NCI-H2081 (cell line): ENCODE results near the gene CCR6.
"Not testable (repeated sequence)": the region's sequence is repeated elsewhere in the genome, so short reads cannot be mapped to it uniquely, and the experiment has no call there.

Experiments
- DNase-seq, 2 experiments: peaks; one replicate each; lab custom pipeline; 2025; lab: John Stamatoyannopoulos, UW

CCR6 gene

GRCh38 chr6:167169867-167170266 lies 47.0 kb downstream of the CCR6 start:
- not testable (repeated sequence) for DNase-seq

- DNase-seq: not testable (repeated sequence)
Observed at GRCh38 chr6:167171300-167171699, 48.4 kb downstream of the CCR6 start.

- not testable (repeated sequence) for DNase-seq
Observed at GRCh38 chr6:167172011-167172410, 49.1 kb downstream of the CCR6 start.

- DNase-seq: not testable (repeated sequence)
Observed at GRCh38 chr6:167177271-167177670, 54.4 kb downstream of the CCR6 start.

- DNase-seq: not testable (repeated sequence)
Observed at GRCh38 chr6:167178896-167179655, 56.2 kb downstream of the CCR6 start.

GRCh38 chr6:167180086-167180485 lies 57.2 kb downstream of the CCR6 start:
- not testable (repeated sequence) for DNase-seq

GRCh38 chr6:167181351-167181750 lies 58.5 kb downstream of the CCR6 start:
- not testable (repeated sequence) for DNase-seq

GRCh38 chr6:167182913-167183314 lies 60.0 kb downstream of the CCR6 start:
- DNase-seq: not testable (repeated sequence)

- DNase-seq: not testable (repeated sequence)
Observed at GRCh38 chr6:167185101-167185500, 62.2 kb downstream of the CCR6 start.

GRCh38 chr6:167187275-167187674 lies 64.4 kb downstream of the CCR6 start:
- not testable (repeated sequence) for DNase-seq
